ENCODE measurements around the gene MFAP1. TPM values are rescaled to one million over a fixed set of nuclear protein-coding genes. Genes with fewer than 3 reads are reported as not detected.
A peak's percentile ranks its signal among the peaks of the same experiment; 100 is the strongest.
"Not testable (repeated sequence)": the region's sequence is repeated elsewhere in the genome, so short reads cannot be mapped to it uniquely, and the experiment has no call there.

The MFAP1 gene
- total RNA-seq, 1 donor from 2014 or later: 37.4 TPM

GRCh38 chr15:43826029-43826507 is 1.6 kb upstream of the MFAP1 start:
- no peak for DNase-seq (ENCODE audit: extremely low spot score, unreplicated experiment)
- peaks cover 24% of the 10 kb centered on the region for H3K4me1 Mint-ChIP-seq (ENCODE audit: unreplicated experiment)
- H3K4me3 Mint-ChIP-seq: peak overlapping the region; percentile 88

DNA sequence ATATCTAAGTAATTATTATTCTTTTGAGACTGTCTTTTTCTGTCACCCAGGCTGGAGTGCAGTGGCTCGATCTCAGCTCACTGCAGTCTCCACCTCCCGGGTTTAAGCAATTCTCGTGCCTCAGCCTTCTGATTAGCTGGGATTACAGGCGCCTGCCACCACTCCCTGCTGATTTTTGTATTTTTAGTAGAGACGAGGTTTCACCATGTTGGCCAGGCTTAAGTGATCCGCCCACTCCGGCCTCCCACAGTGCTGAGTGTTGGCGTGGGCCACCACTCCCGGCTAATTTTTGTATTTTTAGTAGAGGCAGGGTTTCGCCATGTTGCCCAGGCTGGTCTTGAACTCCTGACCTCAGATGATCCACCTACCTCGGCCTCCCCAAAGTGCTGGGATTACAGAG is 815 bp upstream of the MFAP1 start:
- H3K36me3 Mint-ChIP-seq: peaks cover 12% of the 10 kb centered on the region
- not testable (repeated sequence) for H3K9me3 Mint-ChIP-seq; DNase-seq (ENCODE audit: extremely low spot score, unreplicated experiment); H3K27me3 Mint-ChIP-seq; H3K4me3 Mint-ChIP-seq; H3K27ac Mint-ChIP-seq
- peaks cover 24% of the 10 kb centered on the region for H3K4me1 Mint-ChIP-seq (ENCODE audit: unreplicated experiment)

More at GRCh38 chr15:43826029-43826507, 1.6 kb upstream of the MFAP1 start:
- H3K27me3 Mint-ChIP-seq: no peaks in the 10 kb centered on the region
- H3K9me3 Mint-ChIP-seq: peaks cover 5% of the 10 kb centered on the region
- peaks cover 12% of the 10 kb centered on the region for H3K36me3 Mint-ChIP-seq
- TF ChIP-seq CTCF (conservative IDR thresholded peaks at IDR 0.05): no peak
- peak overlapping the region; percentile 75 for H3K27ac Mint-ChIP-seq

- no peak for TF ChIP-seq CTCF (conservative IDR thresholded peaks at IDR 0.05)
- peak overlapping the region; percentile 59 for H3K4me3 Mint-ChIP-seq
- H3K9me3 Mint-ChIP-seq: peaks cover 5% of the 10 kb centered on the region
- peaks cover 15% of the 10 kb centered on the region for H3K4me1 Mint-ChIP-seq (ENCODE audit: unreplicated experiment)
- peaks cover 20% of the 10 kb centered on the region for H3K36me3 Mint-ChIP-seq
- DNase-seq (ENCODE audit: extremely low spot score, unreplicated experiment): no peak
- no peaks in the 10 kb centered on the region for H3K27me3 Mint-ChIP-seq
- peak overlapping the region; percentile 8 for H3K27ac Mint-ChIP-seq
These were observed 3.0 kb downstream of the MFAP1 start for GRCh38 chr15:43821505-43821904.

DNA sequence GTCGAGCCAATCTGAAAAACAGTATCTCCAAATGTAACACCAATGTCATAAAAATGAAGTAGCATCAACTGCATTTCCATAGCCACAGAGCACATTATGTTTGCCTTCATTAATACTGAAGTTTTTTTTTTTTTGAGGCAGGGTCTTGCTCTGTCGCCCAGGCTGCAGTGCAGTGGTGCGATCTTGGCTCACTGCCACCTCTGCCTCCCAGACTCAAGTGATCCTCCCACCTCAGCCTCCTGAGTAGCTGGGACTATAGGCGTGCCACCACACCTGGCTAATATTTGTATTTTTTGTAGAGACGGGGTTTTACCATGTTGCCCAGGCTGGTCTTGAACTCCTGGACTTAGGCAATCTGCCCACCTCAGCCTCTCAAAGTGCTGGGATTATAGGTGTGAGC is 9.4 kb downstream of the MFAP1 start:
- H3K27ac Mint-ChIP-seq; H3K4me3 Mint-ChIP-seq; H3K27me3 Mint-ChIP-seq; DNase-seq (ENCODE audit: extremely low spot score, unreplicated experiment); H3K4me1 Mint-ChIP-seq (ENCODE audit: unreplicated experiment); H3K9me3 Mint-ChIP-seq: not testable (repeated sequence)
- peaks cover 28% of the 10 kb centered on the region for H3K36me3 Mint-ChIP-seq

DNA sequence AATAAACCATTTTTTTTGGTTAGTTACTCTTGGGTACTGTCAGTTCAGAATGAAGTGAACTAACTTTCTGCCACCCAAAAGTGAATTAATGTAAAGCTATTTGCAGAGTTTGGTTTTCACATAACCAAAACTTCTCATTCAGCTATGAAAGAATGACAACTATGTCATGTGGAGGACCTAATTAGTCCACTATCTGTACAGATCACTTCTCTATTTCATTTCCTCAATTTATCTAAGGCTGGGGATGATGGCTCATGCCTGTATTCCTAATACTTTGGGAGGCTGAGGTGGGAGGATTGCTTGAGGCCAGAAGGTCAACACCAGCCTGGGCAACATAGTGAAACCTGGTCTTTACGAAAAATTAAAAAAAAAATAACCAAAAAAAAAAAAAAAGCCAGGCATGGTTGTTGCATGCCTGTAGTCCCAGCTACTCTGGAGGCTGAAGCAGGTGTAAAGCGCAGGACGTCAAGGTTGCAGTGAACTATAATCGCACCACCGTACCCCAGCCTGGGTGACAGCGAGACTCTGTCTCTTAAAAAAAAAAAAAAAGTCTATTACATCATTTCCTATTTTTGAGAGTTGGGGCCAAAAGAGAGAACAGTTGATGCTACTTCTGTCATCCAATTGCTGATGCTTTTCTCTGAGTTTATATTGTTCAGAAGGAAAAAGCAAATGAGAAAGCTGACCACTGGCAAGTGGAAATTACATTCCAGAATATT is 15.4 kb downstream of the MFAP1 start:
- no peak overlapping the region for H3K27ac Mint-ChIP-seq
- H3K9me3 Mint-ChIP-seq: no peaks in the 10 kb centered on the region
- peaks cover 34% of the 10 kb centered on the region for H3K36me3 Mint-ChIP-seq
- no peak overlapping the region for H3K4me3 Mint-ChIP-seq
- no peak for DNase-seq (ENCODE audit: extremely low spot score, unreplicated experiment)
- no peak for TF ChIP-seq CTCF (conservative IDR thresholded peaks at IDR 0.05)
- no peaks in the 10 kb centered on the region for H3K4me1 Mint-ChIP-seq (ENCODE audit: unreplicated experiment)
- no peaks in the 10 kb centered on the region for H3K27me3 Mint-ChIP-seq

DNA sequence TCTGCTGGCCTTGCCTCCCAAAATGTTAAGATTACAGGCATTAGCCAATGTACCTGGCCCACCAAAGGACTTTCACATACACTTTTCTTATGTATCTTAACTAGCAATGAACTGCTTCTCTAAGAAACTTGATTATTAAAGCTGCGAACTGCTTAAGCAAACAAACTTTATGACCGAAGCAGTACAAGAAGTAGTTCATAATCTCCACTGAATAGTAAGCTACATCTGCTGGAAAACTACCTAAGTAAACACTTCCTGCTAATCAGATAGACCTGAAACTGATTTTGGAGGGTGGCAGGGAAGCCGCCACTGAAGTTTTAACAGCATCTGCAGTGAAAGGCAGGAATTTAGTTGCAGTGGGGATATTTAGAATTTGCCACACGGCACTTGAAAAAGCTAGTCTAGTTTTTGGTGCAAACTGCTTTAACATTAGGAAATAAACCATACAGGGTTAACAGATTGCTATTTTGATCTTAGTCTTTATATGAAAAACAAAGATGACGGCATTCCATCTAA is 16.0 kb downstream of the MFAP1 start:
- Mint-ChIP-seq H3K36me3 (peaks cover 34% of the 10 kb centered on the region), H3K4me1 (ENCODE audit: unreplicated experiment) (no peaks in the 10 kb centered on the region), H3K9me3 (no peaks in the 10 kb centered on the region), H3K27me3 (no peaks in the 10 kb centered on the region), H3K4me3 (no peak overlapping the region), H3K27ac (no peak overlapping the region)
- no peak for DNase-seq (ENCODE audit: extremely low spot score, unreplicated experiment)
- no peak for TF ChIP-seq CTCF (conservative IDR thresholded peaks at IDR 0.05)

DNA sequence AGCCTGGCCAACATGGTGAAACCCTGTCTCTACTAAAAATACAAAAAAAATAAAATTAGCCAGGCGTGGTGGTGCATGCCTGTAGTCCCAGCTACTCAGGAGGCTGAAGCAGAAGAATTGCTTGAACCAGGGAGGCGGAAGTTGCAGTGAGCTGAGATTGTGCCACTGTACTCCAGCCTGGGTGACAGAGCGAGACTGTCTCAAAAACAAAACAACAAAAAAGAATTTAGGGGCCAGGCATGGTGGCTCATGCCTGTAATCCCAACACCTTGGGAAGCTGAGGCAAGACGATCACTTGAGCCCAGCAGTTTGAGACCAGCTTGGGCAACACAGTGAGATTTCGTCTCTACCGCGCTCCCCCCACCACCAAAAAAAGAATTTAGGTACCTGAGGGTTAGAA is 21.8 kb downstream of the MFAP1 start:
- Mint-ChIP-seq H3K36me3 (peaks cover 41% of the 10 kb centered on the region), H3K4me1 (ENCODE audit: unreplicated experiment) (peaks cover 37% of the 10 kb centered on the region)
- not testable (repeated sequence) for H3K27me3 Mint-ChIP-seq; H3K9me3 Mint-ChIP-seq; H3K4me3 Mint-ChIP-seq; H3K27ac Mint-ChIP-seq; DNase-seq (ENCODE audit: extremely low spot score, unreplicated experiment)
